Fibroblast of the aortic adventitia (primary cell): ENCODE data around the gene TRIM42. TPM values are rescaled to one million over a fixed set of nuclear protein-coding genes. Genes with fewer than 3 reads are reported as not detected.

ENCODE experiments used
- DNase-seq: peaks from one replicate; pipeline ENCODE4 v3.0.0-alpha.2; 2010; ENCODE audit warnings: low read depth
- H3K4me3 ChIP-seq: 2 replicates; pipeline ENCODE4 v1.5.1; 2011; ENCODE audit warnings: low read depth, mild to moderate bottlenecking, control low read depth, low read length, moderate library complexity
- total RNA-seq: library from RNA; depleted of rRNA; stranded (reverse); fragments of >200 nt; gene quantifications from 2 replicates; pipeline ENCODE4 v1.2.3, GENCODE V29; 2012; ENCODE audit warnings: low replicate concordance
- TF ChIP-seq, protein P1 (sequence below): IDR thresholded peaks from 2 replicates; pipeline ENCODE4 v1.5.1; 2011; ENCODE audit warnings: mild to moderate bottlenecking, low read length, control low read depth, inconsistent platforms; ENCODE audit not compliant: insufficient read depth

TRIM42 gene
- total RNA-seq, 1 donor = not detected

DNA sequence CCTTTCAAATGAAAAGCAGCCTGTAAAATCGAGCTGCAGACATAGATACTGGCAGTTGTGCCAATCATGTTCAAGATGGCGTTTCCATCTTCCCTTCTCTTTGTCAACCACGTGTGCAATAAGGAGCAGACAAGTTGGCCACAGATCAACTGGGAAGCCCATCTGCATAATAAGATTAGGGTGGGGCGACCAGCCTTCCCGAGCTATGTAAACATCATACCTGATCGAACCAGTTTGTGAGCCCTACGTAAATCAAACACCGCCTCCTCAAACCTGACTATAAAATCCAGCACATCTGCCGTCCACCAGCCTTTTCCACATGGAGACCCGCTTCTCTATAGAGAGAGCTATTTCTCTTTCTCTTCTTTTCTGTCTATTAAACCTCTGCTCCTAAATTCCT, 37.2 kb downstream of the TRIM42 start:
- TF ChIP-seq, protein P1, sequence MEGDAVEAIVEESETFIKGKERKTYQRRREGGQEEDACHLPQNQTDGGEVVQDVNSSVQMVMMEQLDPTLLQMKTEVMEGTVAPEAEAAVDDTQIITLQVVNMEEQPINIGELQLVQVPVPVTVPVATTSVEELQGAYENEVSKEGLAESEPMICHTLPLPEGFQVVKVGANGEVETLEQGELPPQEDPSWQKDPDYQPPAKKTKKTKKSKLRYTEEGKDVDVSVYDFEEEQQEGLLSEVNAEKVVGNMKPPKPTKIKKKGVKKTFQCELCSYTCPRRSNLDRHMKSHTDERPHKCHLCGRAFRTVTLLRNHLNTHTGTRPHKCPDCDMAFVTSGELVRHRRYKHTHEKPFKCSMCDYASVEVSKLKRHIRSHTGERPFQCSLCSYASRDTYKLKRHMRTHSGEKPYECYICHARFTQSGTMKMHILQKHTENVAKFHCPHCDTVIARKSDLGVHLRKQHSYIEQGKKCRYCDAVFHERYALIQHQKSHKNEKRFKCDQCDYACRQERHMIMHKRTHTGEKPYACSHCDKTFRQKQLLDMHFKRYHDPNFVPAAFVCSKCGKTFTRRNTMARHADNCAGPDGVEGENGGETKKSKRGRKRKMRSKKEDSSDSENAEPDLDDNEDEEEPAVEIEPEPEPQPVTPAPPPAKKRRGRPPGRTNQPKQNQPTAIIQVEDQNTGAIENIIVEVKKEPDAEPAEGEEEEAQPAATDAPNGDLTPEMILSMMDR = no peak
- DNase-seq = no peak
- H3K4me3 ChIP-seq = no peak overlapping the region

DNA sequence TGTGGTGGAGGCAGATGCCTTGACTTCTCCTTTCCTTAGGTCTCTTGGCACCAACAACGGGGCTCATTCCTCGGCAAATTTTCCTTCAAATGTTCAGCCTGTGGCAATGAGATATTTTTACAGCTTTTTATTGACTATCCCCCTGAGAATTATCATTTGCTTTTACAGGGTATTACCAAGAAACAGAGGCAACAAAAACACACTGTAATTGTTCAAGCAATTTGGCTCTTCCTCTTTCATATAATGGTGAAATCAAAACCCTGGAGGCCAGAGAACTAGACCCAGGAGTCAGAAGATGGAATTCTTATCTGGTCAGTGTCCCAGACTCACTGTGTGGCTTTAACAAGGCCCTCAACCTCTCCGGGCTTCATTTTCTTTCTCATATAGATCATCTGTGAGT, 40.1 kb downstream of the TRIM42 start:
- TF ChIP-seq, protein P1 = no peak
- H3K4me3 ChIP-seq = no peak overlapping the region
- DNase-seq = no peak

DNA sequence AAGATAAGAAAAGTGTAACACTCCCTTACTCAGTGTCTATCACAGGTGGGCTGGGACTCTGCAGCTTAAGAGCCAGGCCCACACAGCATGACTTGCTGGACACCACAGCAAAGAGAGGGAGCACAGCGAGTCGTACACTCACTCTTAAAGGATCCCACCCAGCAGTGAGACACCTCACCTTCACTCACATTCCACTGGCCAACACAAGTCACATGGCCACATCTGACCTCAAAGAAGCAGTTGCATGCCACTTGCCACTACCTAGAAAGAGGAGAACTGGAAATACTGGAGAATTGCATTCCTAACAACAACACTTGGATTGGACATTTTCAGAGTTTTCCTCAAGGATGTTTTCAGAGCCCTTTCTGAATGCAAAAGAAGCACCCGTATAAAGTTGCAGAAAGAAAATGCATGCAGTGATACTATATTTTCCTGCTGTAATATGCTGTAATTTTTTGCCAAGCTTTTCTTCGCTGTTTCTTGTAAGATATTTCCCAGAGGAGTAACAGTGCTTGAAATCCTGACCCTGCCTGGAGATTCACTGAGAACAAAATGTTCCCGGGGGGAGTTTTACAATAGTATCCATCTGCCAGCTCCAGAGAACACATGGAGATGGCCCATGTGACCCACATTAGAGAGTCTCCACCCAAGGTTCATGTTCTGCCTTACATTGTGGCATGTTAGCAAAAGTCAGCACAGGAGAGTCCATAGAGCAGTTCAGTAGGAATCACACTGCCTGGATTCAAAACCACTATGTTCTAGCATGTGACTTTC, 42.2 kb downstream of the TRIM42 start:
- H3K4me3 ChIP-seq = no peak overlapping the region
- TF ChIP-seq, protein P1 = no peak
- DNase-seq = no peak

DNA sequence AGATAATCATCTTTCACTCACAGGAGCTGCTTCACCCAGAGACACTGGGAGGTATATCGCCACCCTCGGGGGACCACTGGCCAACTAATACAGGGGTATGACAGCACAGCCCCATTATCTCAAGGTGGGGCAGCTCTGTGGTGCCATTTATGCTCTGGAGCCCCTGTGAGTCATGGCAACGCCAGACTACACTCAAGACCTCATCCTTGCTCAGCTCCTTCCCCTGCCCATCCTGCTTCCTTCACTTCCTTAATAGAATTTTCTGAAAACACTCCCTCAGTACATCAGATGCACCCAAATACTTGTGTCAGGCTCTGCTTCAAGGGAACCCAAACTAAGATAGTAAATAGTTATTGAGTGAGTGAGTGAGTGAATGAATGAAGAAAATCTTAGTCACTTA, 45.7 kb downstream of the TRIM42 start:
- TF ChIP-seq, protein P1 = no peak
- no peak overlapping the region for H3K4me3 ChIP-seq
- DNase-seq = no peak

DNA sequence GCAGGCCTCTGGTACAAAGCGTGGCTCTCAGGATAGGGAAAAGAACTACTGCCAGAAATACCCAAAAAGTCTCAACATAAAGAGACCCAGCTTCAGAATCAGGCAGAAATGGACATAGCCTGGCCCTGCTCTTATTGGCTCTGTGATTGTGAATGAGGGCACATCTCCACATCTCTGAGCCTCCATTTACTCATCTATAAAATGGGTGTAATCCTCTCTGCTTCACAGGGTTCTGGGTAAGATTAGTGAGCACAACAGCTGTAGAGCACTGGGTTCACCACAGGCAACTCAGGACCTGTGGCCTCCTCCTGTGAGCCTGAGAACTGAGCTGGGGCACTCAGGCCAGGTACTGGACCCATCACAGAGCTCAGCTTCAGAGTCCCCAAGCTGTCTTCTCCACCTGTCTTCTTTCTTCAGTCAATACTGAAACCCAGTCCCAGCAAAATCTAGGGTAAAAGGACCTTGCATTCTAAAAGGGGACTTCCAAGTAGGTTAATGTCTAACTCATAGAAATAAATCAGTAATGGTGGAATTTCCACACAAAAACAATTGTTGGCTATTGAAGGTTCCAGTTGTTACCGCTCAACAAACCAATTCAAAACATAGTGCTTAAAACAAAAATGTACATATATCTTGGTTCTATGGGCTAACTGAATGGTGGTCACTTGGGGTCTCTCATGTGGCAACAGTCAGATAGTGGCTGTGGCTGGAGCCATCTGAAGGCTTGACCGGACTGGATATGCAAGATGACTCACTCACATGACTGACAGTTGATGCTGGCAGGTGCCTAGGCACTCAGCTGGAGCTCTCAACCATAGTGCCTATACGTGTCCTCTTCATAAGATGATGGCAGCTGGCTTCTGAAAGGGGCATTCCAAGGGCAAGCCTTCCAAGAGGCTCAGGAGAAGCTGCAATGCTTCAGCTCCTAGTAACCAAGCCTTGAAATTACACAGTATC, 47.3 kb downstream of the TRIM42 start:
- no peak for DNase-seq
- TF ChIP-seq, protein P1 = no peak
- H3K4me3 ChIP-seq = no peak overlapping the region

DNA sequence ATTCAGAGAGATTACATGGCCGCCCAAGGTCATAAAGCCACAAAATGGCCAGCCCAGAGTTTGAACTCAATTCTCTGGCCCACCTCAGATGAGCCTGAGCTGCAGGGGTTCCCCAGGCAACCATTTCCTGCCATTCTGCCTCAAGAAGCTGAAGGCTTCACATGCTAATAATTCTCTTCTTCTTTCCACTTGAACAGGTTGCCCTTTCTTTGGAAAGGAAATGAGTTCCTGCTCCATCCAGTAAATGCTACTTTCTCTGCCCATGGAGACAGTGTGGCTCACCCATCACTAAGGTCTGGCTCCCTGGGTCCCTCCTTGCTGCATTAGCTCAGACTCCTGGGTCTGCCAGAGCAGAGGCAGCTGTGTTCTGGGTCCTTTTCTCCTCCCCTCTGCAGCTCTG, 48.2 kb downstream of the TRIM42 start:
- DNase-seq = no peak
- no peak overlapping the region for H3K4me3 ChIP-seq
- TF ChIP-seq, protein P1 = no peak
